Loucy (cell line): ENCODE results near the gene ABCE1.

Source experiments
- H2AFZ ChIP-seq: fragments of 200-600 bp; sonication (generic); 2 replicates; pipeline ENCODE4 v1.6.0; 2016; ENCODE audit warnings: antibody characterized with exemption, mild to moderate bottlenecking, low read length, moderate library complexity
- H3F3A ChIP-seq: fragments of 200-600 bp; 2 replicates; pipeline ENCODE4 v1.6.0; 2016; ENCODE audit warnings: antibody characterized with exemption, low read depth, mild to moderate bottlenecking
- H3K27me3 ChIP-seq: fragments of 200-600 bp; sonication (generic); 2 replicates; pipeline ENCODE4 v1.6.1; 2014; ENCODE audit warnings: low read length, mild to moderate bottlenecking; ENCODE audit not compliant: insufficient read depth, poor library complexity, severe bottlenecking
- H3K36me3 ChIP-seq: fragments of 200-600 bp; sonication (generic); 2 replicates; pipeline ENCODE4 v1.6.1; 2016; ENCODE audit warnings: low read length; ENCODE audit not compliant: insufficient read depth
- H3K4me1 ChIP-seq: fragments of 200-600 bp; sonication (generic); 2 replicates; pipeline ENCODE4 v1.5.1; 2014; ENCODE audit warnings: low read length, mild to moderate bottlenecking; ENCODE audit not compliant: insufficient read depth, poor library complexity, severe bottlenecking
- H3K4me2 ChIP-seq: fragments of 200-600 bp; sonication (generic); 2 replicates; pipeline ENCODE4 v1.6.0; 2014; ENCODE audit warnings: antibody characterized with exemption, low read length, low read depth, mild to moderate bottlenecking; ENCODE audit not compliant: poor library complexity, severe bottlenecking
- H3K4me3 ChIP-seq: fragments of 200-600 bp; sonication (generic); 2 replicates; pipeline ENCODE4 v1.5.1; 2014; ENCODE audit warnings: low read length, mild to moderate bottlenecking, mixed read lengths; ENCODE audit not compliant: poor library complexity, severe bottlenecking
- H3K79me2 ChIP-seq: fragments of 200-600 bp; sonication (generic); 2 replicates; pipeline ENCODE4 v1.6.1; 2014; ENCODE audit warnings: low read length; ENCODE audit not compliant: insufficient read depth
- H3K9ac ChIP-seq: fragments of 200-600 bp; sonication (generic); 2 replicates; pipeline ENCODE4 v1.6.0; 2014; ENCODE audit warnings: mild to moderate bottlenecking, low read depth, low read length, moderate library complexity; ENCODE audit not compliant: poor library complexity, severe bottlenecking
- H3K9me2 ChIP-seq: fragments of 200-600 bp; sonication (generic); replicated peaks from 2 replicates; pipeline ENCODE4 v1.6.1; 2016; ENCODE audit warnings: low read depth, low read length, mixed read lengths
- H3K9me3 ChIP-seq: fragments of 200-600 bp; sonication (generic); 2 replicates; pipeline ENCODE4 v1.6.1; 2014; ENCODE audit warnings: mild to moderate bottlenecking, antibody characterized with exemption, low read length, low read depth; ENCODE audit not compliant: insufficient read depth
- H4K20me1 ChIP-seq: fragments of 200-600 bp; sonication (generic); 2 replicates; pipeline ENCODE4 v1.6.0; 2014; ENCODE audit warnings: antibody characterized with exemption, low read length, mild to moderate bottlenecking; ENCODE audit not compliant: insufficient read depth, poor library complexity, severe bottlenecking
- EZH2phosphoT487 ChIP-seq: fragments of 200-600 bp; IDR thresholded peaks from 2 replicates; pipeline ENCODE4 v1.6.1; 2018; ENCODE audit warnings: antibody characterized with exemption, mild to moderate bottlenecking, moderate library complexity, borderline replicate concordance
- TF ChIP-seq, protein P1 (sequence below): fragments of 200-600 bp; sonication (generic); conservative IDR thresholded peaks from 2 replicates; pipeline ENCODE4 v1.5.1; 2014; ENCODE audit warnings: mild to moderate bottlenecking, antibody characterized with exemption, low read length

ABCE1 gene

DNA sequence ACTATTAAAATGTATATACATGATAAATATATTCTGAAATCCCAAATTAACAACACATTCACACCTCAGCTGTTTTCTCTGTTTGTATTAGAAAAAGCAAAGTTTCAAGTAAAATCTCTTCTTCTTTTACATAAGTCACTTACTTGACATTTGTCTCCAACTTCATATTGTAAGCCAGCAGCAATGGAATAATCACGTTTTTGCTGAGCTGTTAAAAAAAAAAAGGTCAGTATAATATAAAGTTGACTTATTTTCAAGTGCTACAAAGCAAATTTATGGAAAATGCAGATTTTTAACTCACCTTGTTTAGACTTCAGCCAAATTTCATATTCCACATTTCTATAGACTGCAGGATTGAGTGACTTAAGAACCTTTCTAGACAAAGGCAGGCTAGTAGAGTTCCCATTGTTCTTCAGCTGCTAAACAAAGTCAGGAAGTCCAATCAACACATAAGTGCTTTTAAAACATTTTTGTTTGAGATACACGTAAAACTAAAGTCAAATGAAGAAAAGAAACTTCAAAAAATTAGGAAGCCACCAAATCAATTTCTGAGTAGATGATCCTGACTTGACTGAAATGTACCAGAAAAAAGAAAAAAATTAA, 57.3 kb downstream of the ABCE1 start:
- no peaks in the 10 kb centered on the region for H3F3A ChIP-seq
- peaks cover 18% of the 10 kb centered on the region for H3K79me2 ChIP-seq
- TF ChIP-seq, protein P1, sequence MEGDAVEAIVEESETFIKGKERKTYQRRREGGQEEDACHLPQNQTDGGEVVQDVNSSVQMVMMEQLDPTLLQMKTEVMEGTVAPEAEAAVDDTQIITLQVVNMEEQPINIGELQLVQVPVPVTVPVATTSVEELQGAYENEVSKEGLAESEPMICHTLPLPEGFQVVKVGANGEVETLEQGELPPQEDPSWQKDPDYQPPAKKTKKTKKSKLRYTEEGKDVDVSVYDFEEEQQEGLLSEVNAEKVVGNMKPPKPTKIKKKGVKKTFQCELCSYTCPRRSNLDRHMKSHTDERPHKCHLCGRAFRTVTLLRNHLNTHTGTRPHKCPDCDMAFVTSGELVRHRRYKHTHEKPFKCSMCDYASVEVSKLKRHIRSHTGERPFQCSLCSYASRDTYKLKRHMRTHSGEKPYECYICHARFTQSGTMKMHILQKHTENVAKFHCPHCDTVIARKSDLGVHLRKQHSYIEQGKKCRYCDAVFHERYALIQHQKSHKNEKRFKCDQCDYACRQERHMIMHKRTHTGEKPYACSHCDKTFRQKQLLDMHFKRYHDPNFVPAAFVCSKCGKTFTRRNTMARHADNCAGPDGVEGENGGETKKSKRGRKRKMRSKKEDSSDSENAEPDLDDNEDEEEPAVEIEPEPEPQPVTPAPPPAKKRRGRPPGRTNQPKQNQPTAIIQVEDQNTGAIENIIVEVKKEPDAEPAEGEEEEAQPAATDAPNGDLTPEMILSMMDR, result no peak
- no peak for TF ChIP-seq EZH2phosphoT487
- H3K4me2 ChIP-seq, result no peak overlapping the region
- H3K4me3 ChIP-seq, result no peak overlapping the region
- peaks cover 89% of the 10 kb centered on the region for H3K36me3 ChIP-seq
- H4K20me1 ChIP-seq, result no peaks in the 10 kb centered on the region
- H2AFZ ChIP-seq, result no peak overlapping the region
- no peaks in the 10 kb centered on the region for H3K9me3 ChIP-seq
- H3K4me1 ChIP-seq, result no peaks in the 10 kb centered on the region
- no peaks in the 10 kb centered on the region for H3K27me3 ChIP-seq
- no peaks in the 10 kb centered on the region for H3K9me2 ChIP-seq
- H3K9ac ChIP-seq, result no peak overlapping the region

GRCh38 chr4:145156986-145157385, 58.9 kb downstream of the ABCE1 start:
- Histone ChIP-seq H2AFZ (no peak overlapping the region), H3K79me2 (peaks cover 22% of the 10 kb centered on the region), H4K20me1 (no peaks in the 10 kb centered on the region), H3K4me1 (no peaks in the 10 kb centered on the region), H3K36me3 (peaks cover 89% of the 10 kb centered on the region), H3K9me3 (no peaks in the 10 kb centered on the region), H3F3A (no peaks in the 10 kb centered on the region), H3K9ac (no peak overlapping the region), H3K9me2 (no peaks in the 10 kb centered on the region), H3K27me3 (no peaks in the 10 kb centered on the region), H3K4me3 (no peak overlapping the region), H3K4me2 (no peak overlapping the region)
- TF ChIP-seq EZH2phosphoT487, result no peak
- TF ChIP-seq, protein P1, result no peak

DNA sequence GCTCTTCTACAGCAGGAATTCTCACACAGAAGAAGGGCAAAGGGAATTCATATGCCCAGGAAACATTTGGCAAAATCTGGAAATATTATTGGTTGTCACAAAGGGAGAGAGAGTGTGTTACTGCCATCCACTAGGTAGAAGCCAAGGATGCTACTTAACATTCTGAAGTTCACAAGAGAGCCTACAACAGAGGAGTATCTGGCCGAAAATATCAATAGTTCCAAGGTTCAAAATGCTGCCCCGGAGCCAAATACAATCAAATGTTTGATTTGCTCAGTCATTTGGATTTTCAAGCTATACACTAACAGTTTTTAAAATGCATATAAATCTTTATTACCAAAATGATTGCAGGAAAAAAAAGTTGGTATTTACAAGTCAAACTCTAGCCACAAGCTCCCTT, 63.4 kb downstream of the ABCE1 start:
- no peaks in the 10 kb centered on the region for H3K9me3 ChIP-seq
- no peaks in the 10 kb centered on the region for H3K4me1 ChIP-seq
- peaks cover 37% of the 10 kb centered on the region for H3K79me2 ChIP-seq
- no peaks in the 10 kb centered on the region for H3K9me2 ChIP-seq
- H3K4me3 ChIP-seq, result no peak overlapping the region
- no peak overlapping the region for H3K9ac ChIP-seq
- H2AFZ ChIP-seq, result no peak overlapping the region
- no peaks in the 10 kb centered on the region for H4K20me1 ChIP-seq
- TF ChIP-seq, protein P1, result no peak
- no peak for TF ChIP-seq EZH2phosphoT487
- H3K4me2 ChIP-seq, result no peak overlapping the region
- no peaks in the 10 kb centered on the region for H3K27me3 ChIP-seq
- no peaks in the 10 kb centered on the region for H3F3A ChIP-seq
- H3K36me3 ChIP-seq, result peaks cover 81% of the 10 kb centered on the region
